ENCODE measurements around the gene PRKAR2B.

PRKAR2B gene

GRCh38 chr7:107161415-107161814 lies 116.9 kb downstream of the PRKAR2B start:
- H3K36me3 Mint-ChIP-seq (ENCODE audit: low read depth), result peaks cover 7% of the 10 kb centered on the region
- no peak overlapping the region for H3K4me3 Mint-ChIP-seq
- DNase-seq, result no peak
- H3K9me3 Mint-ChIP-seq, result no peaks in the 10 kb centered on the region
- H3K27me3 Mint-ChIP-seq (ENCODE audit: low read depth, poor library complexity), result peaks cover 6% of the 10 kb centered on the region
- TF ChIP-seq CTCF (IDR thresholded peaks at IDR 0.05), result no peak
- no peak overlapping the region for H3K27ac Mint-ChIP-seq
- H3K4me1 Mint-ChIP-seq, result peaks cover 13% of the 10 kb centered on the region

- Mint-ChIP-seq H3K9me3 (no peaks in the 10 kb centered on the region), H3K27ac (no peak overlapping the region), H3K27me3 (ENCODE audit: low read depth, poor library complexity) (no peaks in the 10 kb centered on the region), H3K4me3 (no peak overlapping the region), H3K4me1 (peaks cover 24% of the 10 kb centered on the region), H3K36me3 (ENCODE audit: low read depth) (peaks cover under 1% of the 10 kb centered on the region)
- no peak for DNase-seq
- no peak for TF ChIP-seq CTCF (IDR thresholded peaks at IDR 0.05)
These were observed 118.0 kb downstream of the PRKAR2B start for GRCh38 chr7:107162475-107162874.

- no peaks in the 10 kb centered on the region for H3K36me3 Mint-ChIP-seq (ENCODE audit: low read depth)
- H3K4me1 Mint-ChIP-seq, result peaks cover 31% of the 10 kb centered on the region
- no peaks in the 10 kb centered on the region for H3K9me3 Mint-ChIP-seq
- no peak for TF ChIP-seq CTCF (IDR thresholded peaks at IDR 0.05)
- no peak overlapping the region for H3K27ac Mint-ChIP-seq
- no peak overlapping the region for H3K4me3 Mint-ChIP-seq
- DNase-seq, result no peak
- no peaks in the 10 kb centered on the region for H3K27me3 Mint-ChIP-seq (ENCODE audit: low read depth, poor library complexity)
These were observed 119.6 kb downstream of the PRKAR2B start for GRCh38 chr7:107164092-107164491.

- DNase-seq, result no peak
- H3K4me3 Mint-ChIP-seq, result no peak overlapping the region
These were observed 120.8 kb downstream of the PRKAR2B start for GRCh38 chr7:107165341-107165740.

GRCh38 chr7:107166736-107167426 lies 122.4 kb downstream of the PRKAR2B start:
- H3K27me3 Mint-ChIP-seq (ENCODE audit: low read depth, poor library complexity), result no peaks in the 10 kb centered on the region
- DNase-seq, result no peak
- no peaks in the 10 kb centered on the region for H3K9me3 Mint-ChIP-seq
- no peak for TF ChIP-seq CTCF (IDR thresholded peaks at IDR 0.05)
- H3K27ac Mint-ChIP-seq, result peak overlapping the region; percentile 100
- peaks cover 5% of the 10 kb centered on the region for H3K36me3 Mint-ChIP-seq (ENCODE audit: low read depth)
- H3K4me3 Mint-ChIP-seq, result peak overlapping the region; percentile 92
- peaks cover 44% of the 10 kb centered on the region for H3K4me1 Mint-ChIP-seq

More at GRCh38 chr7:107165341-107165740, 120.8 kb downstream of the PRKAR2B start:
- no peaks in the 10 kb centered on the region for H3K9me3 Mint-ChIP-seq
- no peak for TF ChIP-seq CTCF (IDR thresholded peaks at IDR 0.05)
- H3K27me3 Mint-ChIP-seq (ENCODE audit: low read depth, poor library complexity), result no peaks in the 10 kb centered on the region
- no peaks in the 10 kb centered on the region for H3K36me3 Mint-ChIP-seq (ENCODE audit: low read depth)
- no peak overlapping the region for H3K27ac Mint-ChIP-seq
- H3K4me1 Mint-ChIP-seq, result peaks cover 38% of the 10 kb centered on the region
